Esophagus muscularis mucosa (tissue), 4 donors: ENCODE measurements around the gene USP32.

Experiments used
- EP300 ChIP-seq: sonication (generic); formaldehyde crosslinking; IDR thresholded peaks from one replicate; pipeline ENCODE4 v1.6.1; 2017; ENCODE audit warnings: antibody characterized with exemption
- POLR2A ChIP-seq: fragments of 450-650 bp; IDR thresholded peaks from one replicate; pipeline ENCODE4 v1.6.1; 2017; ENCODE audit warnings: antibody characterized with exemption, moderate library complexity, mild to moderate bottlenecking, low read depth
- POLR2AphosphoS5 ChIP-seq, 2 donors: sonication (generic); formaldehyde crosslinking; IDR thresholded peaks; one replicate each; pipeline ENCODE4 v1.6.1; 2017; ENCODE audit warnings: antibody characterized with exemption in 2 of 2
- TF ChIP-seq, protein P1 (sequence below), 3 experiments: fragments of 200-600 bp in 2 of 3; fragments of 450-650 bp in 1 of 3; sonication (generic) in 2 of 3; IDR thresholded peaks; one replicate each; pipeline ENCODE4 v1.5.1; 2017 to 2019; ENCODE audit warnings: antibody characterized with exemption in 3 of 3, mild to moderate bottlenecking in 2 of 3, moderate library complexity in 1 of 3

DNA sequence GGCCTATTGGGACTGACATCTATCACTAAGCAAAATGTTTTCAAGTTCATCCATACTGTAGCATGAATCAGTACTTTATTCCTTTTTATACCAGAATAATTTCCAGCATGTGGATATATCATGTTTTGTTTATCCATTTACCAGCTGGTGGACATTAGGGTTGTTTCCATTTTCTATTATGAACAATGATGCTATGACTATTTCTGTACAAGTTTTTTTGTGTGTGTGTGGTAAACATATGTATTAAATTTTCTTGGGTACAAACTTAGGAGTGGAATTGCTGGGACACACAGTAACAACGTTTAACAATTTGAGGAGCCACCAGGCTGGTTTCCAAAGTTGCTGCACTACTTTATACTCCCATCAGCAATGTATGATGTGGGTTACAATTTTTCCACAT is 91.0 kb downstream of the USP32 start:
- TF ChIP-seq, protein P1, sequence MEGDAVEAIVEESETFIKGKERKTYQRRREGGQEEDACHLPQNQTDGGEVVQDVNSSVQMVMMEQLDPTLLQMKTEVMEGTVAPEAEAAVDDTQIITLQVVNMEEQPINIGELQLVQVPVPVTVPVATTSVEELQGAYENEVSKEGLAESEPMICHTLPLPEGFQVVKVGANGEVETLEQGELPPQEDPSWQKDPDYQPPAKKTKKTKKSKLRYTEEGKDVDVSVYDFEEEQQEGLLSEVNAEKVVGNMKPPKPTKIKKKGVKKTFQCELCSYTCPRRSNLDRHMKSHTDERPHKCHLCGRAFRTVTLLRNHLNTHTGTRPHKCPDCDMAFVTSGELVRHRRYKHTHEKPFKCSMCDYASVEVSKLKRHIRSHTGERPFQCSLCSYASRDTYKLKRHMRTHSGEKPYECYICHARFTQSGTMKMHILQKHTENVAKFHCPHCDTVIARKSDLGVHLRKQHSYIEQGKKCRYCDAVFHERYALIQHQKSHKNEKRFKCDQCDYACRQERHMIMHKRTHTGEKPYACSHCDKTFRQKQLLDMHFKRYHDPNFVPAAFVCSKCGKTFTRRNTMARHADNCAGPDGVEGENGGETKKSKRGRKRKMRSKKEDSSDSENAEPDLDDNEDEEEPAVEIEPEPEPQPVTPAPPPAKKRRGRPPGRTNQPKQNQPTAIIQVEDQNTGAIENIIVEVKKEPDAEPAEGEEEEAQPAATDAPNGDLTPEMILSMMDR (IDR thresholded peaks at IDR 0.05): no peak
- no peak for TF ChIP-seq POLR2AphosphoS5 (IDR thresholded peaks at IDR 0.05)
- no peak for TF ChIP-seq EP300
- TF ChIP-seq POLR2A: no peak
